Measurements from ENCODE around the gene EP400.
"Not testable (repeated sequence)": the region's sequence is repeated elsewhere in the genome, so short reads cannot be mapped to it uniquely, and the experiment has no call there.

EP400 gene

DNA sequence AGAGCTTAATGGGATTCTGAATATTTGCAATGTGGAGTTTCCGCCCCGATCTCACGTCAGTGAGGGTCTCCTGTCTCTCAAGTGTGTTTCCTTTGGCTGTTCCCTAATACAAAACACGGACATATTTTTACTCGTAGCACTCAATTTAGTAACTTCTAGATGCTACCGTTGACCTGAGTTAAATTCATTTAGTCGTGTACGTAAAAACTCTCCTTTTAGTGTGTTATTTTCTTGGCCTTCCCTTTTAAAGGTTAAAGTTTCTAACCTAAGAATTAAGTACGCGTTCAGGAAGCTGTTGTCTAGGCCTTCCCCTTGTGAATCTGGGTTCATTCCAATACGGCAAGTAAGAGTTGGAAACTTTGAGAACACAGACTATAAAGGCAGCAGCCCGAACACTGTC lies 130.0 kb downstream of the EP400 start:
- in situ Hi-C loops (cut with MboI; ENCODE audit: low sequenced_read_pairs): no loop called here

GRCh38 chr12:132080515-132080914 lies 130.8 kb downstream of the EP400 start:
- in situ Hi-C loops (cut with MboI; ENCODE audit: low sequenced_read_pairs): not testable (repeated sequence)

GRCh38 chr12:132081423-132081822 lies 131.7 kb downstream of the EP400 start:
- in situ Hi-C loops (cut with MboI; ENCODE audit: low sequenced_read_pairs): no loop called here

- in situ Hi-C loops (cut with MboI; ENCODE audit: low sequenced_read_pairs): no loop called here
Observed at GRCh38 chr12:132083614-132083940, 133.8 kb downstream of the EP400 start.

- in situ Hi-C loops (cut with MboI; ENCODE audit: low sequenced_read_pairs): no loop called here
Observed at GRCh38 chr12:132083941-132084620, 134.3 kb downstream of the EP400 start.

GRCh38 chr12:132084621-132085290 lies 135.0 kb downstream of the EP400 start:
- in situ Hi-C loops (cut with MboI; ENCODE audit: low sequenced_read_pairs): no loop called here

GRCh38 chr12:132085291-132085635 lies 135.5 kb downstream of the EP400 start:
- in situ Hi-C loops (cut with MboI; ENCODE audit: low sequenced_read_pairs): no loop called here

DNA sequence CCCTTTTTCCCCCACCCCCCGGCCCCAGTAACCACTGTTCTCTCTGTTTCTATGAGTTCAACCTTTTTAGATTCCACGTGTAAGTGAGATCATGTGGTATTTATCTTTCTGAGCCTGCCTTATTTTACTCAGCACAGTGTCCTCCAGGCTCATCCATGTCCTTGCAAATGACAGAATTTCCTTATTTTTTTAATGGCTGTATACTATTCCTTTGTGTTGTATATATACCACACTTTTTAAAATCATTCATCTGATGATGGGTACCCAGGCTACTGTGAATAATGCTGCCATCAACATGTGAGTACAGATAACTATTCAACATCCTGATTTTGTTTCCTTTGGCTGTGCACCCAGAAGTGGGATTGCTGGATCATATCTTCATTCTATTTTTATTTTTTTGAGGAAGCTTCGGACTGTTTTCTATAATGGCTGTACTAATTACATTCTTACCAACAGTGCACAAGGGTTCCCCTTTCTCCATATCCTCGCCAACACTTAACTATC lies 139.7 kb downstream of the EP400 start:
- in situ Hi-C loops (cut with MboI; ENCODE audit: low sequenced_read_pairs): no loop called here

GRCh38 chr12:132094269-132094891 lies 144.6 kb downstream of the EP400 start:
- in situ Hi-C loops (cut with MboI; ENCODE audit: low sequenced_read_pairs): no loop called here

- in situ Hi-C loops (cut with MboI; ENCODE audit: low sequenced_read_pairs): no loop called here
Observed at GRCh38 chr12:132095520-132096409, 146.0 kb downstream of the EP400 start.

DNA sequence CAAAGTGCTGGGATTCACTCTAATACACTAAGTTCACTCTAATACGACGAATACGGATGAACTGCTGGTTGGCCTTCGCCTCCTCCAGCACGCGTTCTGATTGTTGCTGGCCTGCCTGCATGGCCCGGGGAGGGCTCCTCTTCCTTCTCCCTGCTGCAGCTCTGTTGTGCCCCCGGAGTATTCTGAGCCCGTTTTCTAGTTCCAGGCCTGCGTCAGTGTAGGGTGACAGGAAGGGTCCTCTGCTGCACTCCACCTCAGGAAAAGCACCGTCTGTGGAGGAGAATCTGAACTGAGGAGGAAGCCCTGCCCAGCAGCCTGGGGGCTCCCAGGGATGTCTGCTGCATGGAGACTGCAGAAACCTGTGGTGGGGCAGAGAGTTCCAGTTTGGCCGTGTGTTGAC lies 150.0 kb downstream of the EP400 start:
- in situ Hi-C loops (cut with MboI; ENCODE audit: low sequenced_read_pairs): no loop called here

GRCh38 chr12:132100306-132101065 lies 150.7 kb downstream of the EP400 start:
- in situ Hi-C loops (cut with MboI; ENCODE audit: low sequenced_read_pairs): no loop called here

DNA sequence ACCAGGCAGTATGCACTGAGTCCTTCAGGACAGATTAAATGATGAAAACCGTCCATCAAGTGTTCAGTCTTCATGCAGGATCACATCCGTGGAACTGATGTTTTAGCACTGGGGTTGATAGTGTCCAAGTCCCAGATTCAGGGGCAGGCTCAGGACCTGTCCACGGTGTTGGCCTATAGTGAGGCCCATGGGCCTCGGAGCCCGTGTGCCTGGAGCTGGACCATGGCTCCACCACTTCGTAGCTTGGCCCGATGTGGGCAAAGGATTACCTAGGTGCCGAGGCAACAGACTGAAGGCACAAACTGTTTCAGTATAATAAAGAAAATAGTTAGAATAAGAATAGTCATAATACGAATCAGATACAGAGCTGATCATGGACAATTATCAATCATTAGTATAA lies 152.6 kb downstream of the EP400 start:
- in situ Hi-C loops (cut with MboI; ENCODE audit: low sequenced_read_pairs): no loop called here

- in situ Hi-C loops (cut with MboI; ENCODE audit: low sequenced_read_pairs): not testable (repeated sequence)
Observed at GRCh38 chr12:132103072-132103471, 153.3 kb downstream of the EP400 start.

DNA sequence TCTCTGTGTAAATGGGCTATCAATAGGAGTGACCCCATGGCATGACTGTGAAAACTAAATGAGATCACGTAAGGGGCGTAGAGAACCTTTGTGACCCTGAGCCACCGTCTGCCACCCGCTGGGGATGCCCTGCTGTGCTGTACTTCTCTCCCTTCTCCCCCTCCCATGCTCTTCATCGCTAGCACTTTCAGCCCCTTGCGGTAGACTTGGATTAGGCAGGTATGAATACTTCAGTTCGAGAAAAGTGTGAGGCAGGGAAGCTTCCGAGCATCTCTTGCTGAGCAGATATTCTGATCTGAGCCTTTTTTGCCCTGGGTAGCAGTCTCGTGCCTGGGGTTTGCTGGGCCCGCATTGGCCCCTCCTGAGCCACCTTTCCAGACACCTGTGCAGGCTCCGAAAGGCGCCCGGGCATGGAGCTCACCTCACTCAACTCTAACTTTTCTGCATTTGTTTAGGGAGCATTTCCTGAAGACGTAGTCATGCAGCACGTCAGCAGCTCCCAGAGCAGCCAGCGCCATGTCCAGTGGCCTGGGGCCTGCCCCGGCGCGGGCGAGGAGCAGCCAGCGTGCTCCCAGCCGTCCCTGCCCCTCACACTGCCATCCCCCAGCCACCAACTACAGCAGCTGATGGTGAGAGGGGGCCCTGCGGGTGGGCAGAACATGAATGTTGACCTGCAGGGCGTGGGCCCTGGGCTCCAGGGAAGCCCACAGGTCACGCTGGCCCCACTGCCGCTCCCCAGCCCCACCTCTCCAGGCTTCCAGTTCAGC lies 154.0 kb downstream of the EP400 start:
- in situ Hi-C loops (cut with MboI; ENCODE audit: low sequenced_read_pairs): no loop called here

DNA sequence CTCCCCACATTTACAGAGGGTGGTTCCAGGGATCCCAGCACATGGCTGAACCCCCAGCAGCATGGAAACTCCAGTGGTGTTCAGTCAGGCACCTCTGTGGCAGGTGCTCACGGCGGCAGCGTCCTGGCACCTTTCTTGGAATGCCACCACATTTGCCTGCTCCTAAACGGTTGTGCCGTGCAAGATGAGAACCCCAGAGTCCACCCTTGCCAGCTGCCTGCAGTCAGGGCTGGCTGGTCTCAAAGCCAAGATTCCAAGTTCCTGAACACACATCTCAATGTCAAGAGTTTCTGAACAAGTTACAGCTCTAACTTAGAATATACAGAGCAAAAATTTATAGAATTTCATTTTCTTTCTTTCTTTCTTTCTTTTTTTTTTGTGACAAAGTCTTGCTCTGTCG lies 155.7 kb downstream of the EP400 start:
- in situ Hi-C loops (cut with MboI; ENCODE audit: low sequenced_read_pairs): no loop called here

- in situ Hi-C loops (cut with MboI; ENCODE audit: low sequenced_read_pairs): no loop called here
Observed at GRCh38 chr12:132106921-132107320, 157.2 kb downstream of the EP400 start.

- in situ Hi-C loops (cut with MboI; ENCODE audit: low sequenced_read_pairs): no loop called here
Observed at GRCh38 chr12:132108211-132108832, 158.6 kb downstream of the EP400 start.

GRCh38 chr12:132109741-132110140 lies 160.0 kb downstream of the EP400 start:
- in situ Hi-C loops (cut with MboI; ENCODE audit: low sequenced_read_pairs): no loop called here
